AG09319 (cell line): Measurements from ENCODE around the gene THRSP.
"Not testable (repeated sequence)": the region's sequence is repeated elsewhere in the genome, so short reads cannot be mapped to it uniquely, and the experiment has no call there.

Experiments
- DNase-seq: peaks from one replicate; pipeline ENCODE4 v3.0.0-alpha.2; 2010; ENCODE audit warnings: low read depth; ENCODE audit errors: extremely low read depth
- CTCF ChIP-seq: IDR thresholded peaks from 2 replicates; pipeline ENCODE4 v1.5.1; 2011; ENCODE audit warnings: low read depth, mild to moderate bottlenecking, inconsistent platforms, low read length, moderate library complexity

The THRSP gene

GRCh38 chr11:78023426-78023825 is 40.2 kb upstream of the THRSP start:
- DNase-seq = no peak
- TF ChIP-seq CTCF = no peak

GRCh38 chr11:78025378-78025777 is 38.3 kb upstream of the THRSP start:
- no peak for TF ChIP-seq CTCF
- no peak for DNase-seq

GRCh38 chr11:78027759-78028158 is 35.9 kb upstream of the THRSP start:
- no peak for TF ChIP-seq CTCF
- no peak for DNase-seq

GRCh38 chr11:78028423-78028822 is 35.2 kb upstream of the THRSP start:
- DNase-seq = not testable (repeated sequence)

GRCh38 chr11:78030429-78031325 is 33.0 kb upstream of the THRSP start:
- DNase-seq = no peak
- no peak for TF ChIP-seq CTCF

GRCh38 chr11:78031629-78032028 is 32.0 kb upstream of the THRSP start:
- no peak for DNase-seq
- no peak for TF ChIP-seq CTCF

- DNase-seq = no peak
These were observed 31.6 kb upstream of the THRSP start for GRCh38 chr11:78032090-78032489.

More at GRCh38 chr11:78032090-78032489, 31.6 kb upstream of the THRSP start:
- no peak for TF ChIP-seq CTCF
